MM.1S (cell line): ENCODE measurements around the gene LHFPL2.
A peak's percentile ranks its signal among the peaks of the same experiment; 100 is the strongest.

ENCODE experiments used
- DNase-seq: peaks from one replicate; pipeline ENCODE4 v3.0.0-alpha.2; 2015
- H2AFZ ChIP-seq: fragments of 300-600 bp; sonication (generic); 2 replicates; pipeline ENCODE4 v1.6.0; 2016; ENCODE audit warnings: antibody characterized with exemption, low read length
- H3F3A ChIP-seq: fragments of 300-600 bp; sonication (generic); 2 replicates; pipeline ENCODE4 v1.6.1; 2016; ENCODE audit warnings: mild to moderate bottlenecking, antibody characterized with exemption, low read length, moderate library complexity, mixed read lengths; ENCODE audit not compliant: insufficient read depth
- H3K27ac ChIP-seq: fragments of 300-600 bp; sonication (generic); 2 replicates; pipeline ENCODE4 v1.5.1; 2016; ENCODE audit warnings: mild to moderate bottlenecking, low read length
- H3K27me3 ChIP-seq: fragments of 300-600 bp; sonication (generic); replicated peaks from 2 replicates; pipeline ENCODE4 v1.6.0; 2016; ENCODE audit warnings: low read length; ENCODE audit not compliant: insufficient read depth
- H3K36me3 ChIP-seq: fragments of 300-600 bp; sonication (generic); replicated peaks from 2 replicates; pipeline ENCODE4 v1.6.1; 2016; ENCODE audit warnings: mild to moderate bottlenecking, low read length, mixed read lengths; ENCODE audit not compliant: insufficient read depth
- H3K4me1 ChIP-seq: fragments of 300-600 bp; sonication (generic); 2 replicates; pipeline ENCODE4 v1.6.1; 2016; ENCODE audit warnings: low read length, mixed read lengths
- H3K4me2 ChIP-seq: fragments of 300-600 bp; sonication (generic); 2 replicates; pipeline ENCODE4 v1.6.0; 2016; ENCODE audit warnings: low read depth, low read length
- H3K4me3 ChIP-seq: fragments of 300-600 bp; sonication (generic); 2 replicates; pipeline ENCODE4 v1.5.1; 2016; ENCODE audit warnings: low read length, mixed read lengths
- H3K79me2 ChIP-seq: fragments of 300-600 bp; sonication (generic); 2 replicates; pipeline ENCODE4 v1.6.1; 2016; ENCODE audit warnings: mixed run types, low read length, mixed read lengths
- H3K9ac ChIP-seq: fragments of 300-600 bp; sonication (generic); 2 replicates; pipeline ENCODE4 v1.6.1; 2016; ENCODE audit warnings: low read length, mixed read lengths
- H3K9me2 ChIP-seq: fragments of 300-600 bp; sonication (generic); replicated peaks from 2 replicates; pipeline ENCODE4 v1.6.1; 2016; ENCODE audit warnings: mild to moderate bottlenecking, low read length, mixed read lengths; ENCODE audit not compliant: insufficient read depth
- H3K9me3 ChIP-seq: fragments of 300-600 bp; sonication (generic); replicated peaks from 2 replicates; pipeline ENCODE4 v1.6.1; 2016; ENCODE audit warnings: mild to moderate bottlenecking, low read length, mixed read lengths; ENCODE audit not compliant: insufficient read depth
- H4K20me1 ChIP-seq: fragments of 300-600 bp; sonication (generic); 2 replicates; pipeline ENCODE4 v1.6.1; 2016; ENCODE audit warnings: mild to moderate bottlenecking, low read length, moderate library complexity, mixed read lengths; ENCODE audit not compliant: insufficient read depth
- EZH2 ChIP-seq: fragments of 300-600 bp; sonication (generic); optimal IDR thresholded peaks from 2 replicates; pipeline ENCODE3; 2017; ENCODE audit warnings: low read depth, mild to moderate bottlenecking, antibody characterized with exemption, low read length, mixed read lengths
- EZH2phosphoT487 ChIP-seq: fragments of 300-600 bp; sonication (generic); IDR thresholded peaks from 2 replicates; pipeline ENCODE4 v1.6.1; 2018; ENCODE audit warnings: antibody characterized with exemption, low read length
- TF ChIP-seq, protein P1 (sequence below): fragments of 300-600 bp; sonication (generic); IDR thresholded peaks from 2 replicates; pipeline ENCODE4 v1.5.1; 2016; ENCODE audit warnings: antibody characterized with exemption, low read length, mixed read lengths

Gene LHFPL2

GRCh38 chr5:78541086-78541654 lies 107.4 kb downstream of the LHFPL2 start:
- Histone ChIP-seq H3K4me3 (no peak overlapping the region), H3K27me3 (no peaks in the 10 kb centered on the region), H3K36me3 (no peaks in the 10 kb centered on the region), H3K4me1 (peaks cover 10% of the 10 kb centered on the region; the same call in 1 of the 2 replicates), H3K27ac (no peak overlapping the region), H2AFZ (no peak overlapping the region), H3K79me2 (no peaks in the 10 kb centered on the region), H3K9me2 (no peaks in the 10 kb centered on the region), H3K4me2 (no peak overlapping the region), H4K20me1 (no peaks in the 10 kb centered on the region), H3K9me3 (no peaks in the 10 kb centered on the region), H3F3A (no peaks in the 10 kb centered on the region), H3K9ac (no peak overlapping the region)
- TF ChIP-seq, protein P1, sequence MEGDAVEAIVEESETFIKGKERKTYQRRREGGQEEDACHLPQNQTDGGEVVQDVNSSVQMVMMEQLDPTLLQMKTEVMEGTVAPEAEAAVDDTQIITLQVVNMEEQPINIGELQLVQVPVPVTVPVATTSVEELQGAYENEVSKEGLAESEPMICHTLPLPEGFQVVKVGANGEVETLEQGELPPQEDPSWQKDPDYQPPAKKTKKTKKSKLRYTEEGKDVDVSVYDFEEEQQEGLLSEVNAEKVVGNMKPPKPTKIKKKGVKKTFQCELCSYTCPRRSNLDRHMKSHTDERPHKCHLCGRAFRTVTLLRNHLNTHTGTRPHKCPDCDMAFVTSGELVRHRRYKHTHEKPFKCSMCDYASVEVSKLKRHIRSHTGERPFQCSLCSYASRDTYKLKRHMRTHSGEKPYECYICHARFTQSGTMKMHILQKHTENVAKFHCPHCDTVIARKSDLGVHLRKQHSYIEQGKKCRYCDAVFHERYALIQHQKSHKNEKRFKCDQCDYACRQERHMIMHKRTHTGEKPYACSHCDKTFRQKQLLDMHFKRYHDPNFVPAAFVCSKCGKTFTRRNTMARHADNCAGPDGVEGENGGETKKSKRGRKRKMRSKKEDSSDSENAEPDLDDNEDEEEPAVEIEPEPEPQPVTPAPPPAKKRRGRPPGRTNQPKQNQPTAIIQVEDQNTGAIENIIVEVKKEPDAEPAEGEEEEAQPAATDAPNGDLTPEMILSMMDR, result no peak
- TF ChIP-seq EZH2phosphoT487, result no peak
- TF ChIP-seq EZH2, result no peak
- DNase-seq, result no peak

- peaks cover 10% of the 10 kb centered on the region; the same call in 1 of the 2 replicates for H3K4me1 ChIP-seq
- no peak overlapping the region for H2AFZ ChIP-seq
- H3K36me3 ChIP-seq, result no peaks in the 10 kb centered on the region
- H3K9ac ChIP-seq, result no peak overlapping the region
- no peak overlapping the region for H3K27ac ChIP-seq
- no peaks in the 10 kb centered on the region for H3K79me2 ChIP-seq
- H4K20me1 ChIP-seq, result no peaks in the 10 kb centered on the region
- no peak overlapping the region for H3K4me2 ChIP-seq
- no peak overlapping the region for H3K4me3 ChIP-seq
- no peaks in the 10 kb centered on the region for H3K9me2 ChIP-seq
- H3F3A ChIP-seq, result no peaks in the 10 kb centered on the region
- H3K9me3 ChIP-seq, result no peaks in the 10 kb centered on the region
- TF ChIP-seq, protein P1, result no peak
- no peak for TF ChIP-seq EZH2
- no peak for TF ChIP-seq EZH2phosphoT487
- no peak for DNase-seq
- no peaks in the 10 kb centered on the region for H3K27me3 ChIP-seq
Observed at GRCh38 chr5:78540335-78541085, 108.1 kb downstream of the LHFPL2 start.

DNA sequence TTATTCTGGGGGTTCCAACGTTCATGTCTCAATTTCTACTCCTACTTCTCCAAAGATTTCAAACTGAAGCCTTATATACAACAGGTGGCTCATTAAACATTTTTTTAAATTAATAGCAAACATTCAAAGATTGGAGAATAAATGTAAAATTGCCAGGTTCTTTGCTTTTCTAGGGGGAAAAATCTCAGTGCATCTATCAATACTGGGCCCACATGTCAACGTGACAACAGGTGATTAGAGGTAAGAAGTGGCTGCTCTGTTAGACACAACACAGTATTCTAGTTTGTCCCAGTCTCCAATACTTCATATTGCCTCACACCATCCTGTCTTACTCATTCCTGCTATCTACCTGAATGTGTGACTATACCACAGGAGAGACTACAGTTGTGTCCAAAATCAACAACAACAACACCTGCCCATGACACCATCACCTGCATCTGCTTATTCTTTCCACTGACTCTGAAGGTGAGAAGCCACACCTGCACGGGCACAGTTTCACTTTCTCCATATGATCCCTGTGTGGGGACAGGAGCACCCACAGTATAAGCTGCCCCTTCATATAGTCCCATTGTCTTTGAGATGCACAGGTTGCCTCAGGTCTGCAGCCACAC lies 110.2 kb downstream of the LHFPL2 start:
- Histone ChIP-seq H3F3A (no peaks in the 10 kb centered on the region), H3K9me3 (no peaks in the 10 kb centered on the region), H4K20me1 (no peaks in the 10 kb centered on the region), H3K4me1 (peaks cover 10% of the 10 kb centered on the region; the same call in 1 of the 2 replicates), H2AFZ (no peak overlapping the region), H3K9me2 (no peaks in the 10 kb centered on the region), H3K36me3 (no peaks in the 10 kb centered on the region), H3K27ac (no peak overlapping the region), H3K27me3 (no peaks in the 10 kb centered on the region), H3K4me3 (no peak overlapping the region), H3K9ac (no peak overlapping the region), H3K4me2 (0 out of 2 replicates have a peak overlapping the region, but pooled peaks have one; percentile 7), H3K79me2 (no peaks in the 10 kb centered on the region)
- TF ChIP-seq EZH2phosphoT487, result no peak
- DNase-seq, result peak; percentile 46
